ENCODE measurements around the gene ZNF215. TPM values are rescaled to one million over a fixed set of nuclear protein-coding genes. Genes with fewer than 3 reads are reported as not detected.

Gene ZNF215
- polyA plus RNA-seq, 3 donors, result 0.08 TPM; not detected in 2

GRCh38 chr11:6995703-6996102 is 69.5 kb downstream of the ZNF215 start:
- Histone ChIP-seq H3K27me3 (ENCODE audit: control insufficient read depth in 2 of 2, insufficient read depth in 2 of 2, low read length in 2 of 2) (no peaks in the 10 kb centered on the region), H3K79me2 (ENCODE audit: insufficient read depth, low read length) (no peaks in the 10 kb centered on the region), H3K4me2 (replicated peaks; ENCODE audit: extremely low read depth, low read length, poor library complexity, severe bottlenecking) (no peak overlapping the region), H3K4me1 (ENCODE audit: control insufficient read depth in 1 of 2, insufficient read depth in 2 of 2, low read length in 2 of 2) (no peaks in the 10 kb centered on the region), H3K9ac (ENCODE audit: insufficient read depth, low read length, poor library complexity, severe bottlenecking) (no peak overlapping the region), H2AFZ (ENCODE audit: insufficient read depth, low read depth, low read length, poor library complexity, severe bottlenecking) (no peak overlapping the region), H3K36me3 (replicated peaks in 1 of 2; ENCODE audit: control insufficient read depth in 1 of 2, insufficient read depth in 2 of 2, low read length in 2 of 2) (no peaks in the 10 kb centered on the region), H4K20me1 (ENCODE audit: insufficient read depth, low read length) (no peaks in the 10 kb centered on the region), H3K27ac (ENCODE audit: low read depth in 1 of 2, low read length in 2 of 2) (no peak overlapping the region), H3K4me3 (replicated peaks in 1 of 3; ENCODE audit: low read depth in 2 of 3, low read length in 3 of 3) (no peak overlapping the region), H3K9me3 (replicated peaks in 1 of 2; ENCODE audit: control insufficient read depth in 1 of 2, insufficient read depth in 1 of 2, low read length in 2 of 2) (no peaks in the 10 kb centered on the region)
- no peak for TF ChIP-seq CTCF (IDR thresholded peaks at IDR 0.05)
- H3K27ac Mint-ChIP-seq, result no peak overlapping the region
- peaks cover 0 to 2% (median 2%) of the 10 kb centered on the region in 3 donors for H3K27me3 Mint-ChIP-seq (ENCODE audit: low read depth in 3 of 3)
- no peak for DNase-seq
- H3K4me3 Mint-ChIP-seq, result no peak overlapping the region
- intact Hi-C loops (cut with micrococcal nuclease), result no loop called here
- H3K36me3 Mint-ChIP-seq, result no peaks in the 10 kb centered on the region
- no peaks in the 10 kb centered on the region for H3K4me1 Mint-ChIP-seq
- peaks cover 0 to 1% (median 0%) of the 10 kb centered on the region in 7 donors for H3K9me3 Mint-ChIP-seq

DNA sequence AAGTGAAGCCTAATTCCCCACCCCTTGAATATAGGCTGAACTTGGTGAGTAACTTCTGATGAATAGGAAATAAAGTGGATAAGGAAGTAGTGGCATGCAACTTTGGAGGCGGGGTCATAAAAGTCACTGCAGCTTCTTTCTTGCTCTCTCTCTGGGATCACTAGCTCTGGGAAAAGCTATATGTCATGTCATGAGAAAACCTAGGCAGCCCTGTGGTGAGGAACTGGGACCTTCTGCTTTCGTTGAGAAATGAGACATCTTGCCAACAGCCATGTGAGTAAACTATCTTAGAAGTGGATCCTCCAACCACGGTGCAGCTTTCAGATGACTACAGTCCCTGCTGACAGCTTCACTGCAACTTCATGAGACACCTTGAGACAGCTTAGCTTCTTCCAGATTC is 78.3 kb downstream of the ZNF215 start:
- 0% methylated on average over 1 of the region's 3 CpGs for WGBS (ENCODE audit: insufficient coverage)
- Histone ChIP-seq H3K79me2 (ENCODE audit: insufficient read depth, low read length) (no peaks in the 10 kb centered on the region), H3K36me3 (replicated peaks in 1 of 2; ENCODE audit: control insufficient read depth in 1 of 2, insufficient read depth in 2 of 2, low read length in 2 of 2) (no peaks in the 10 kb centered on the region), H3K9me3 (replicated peaks in 1 of 2; ENCODE audit: control insufficient read depth in 1 of 2, insufficient read depth in 1 of 2, low read length in 2 of 2) (no peaks in the 10 kb centered on the region), H3K4me3 (replicated peaks in 1 of 3; ENCODE audit: low read depth in 2 of 3, low read length in 3 of 3) (no peak overlapping the region), H4K20me1 (ENCODE audit: insufficient read depth, low read length) (no peaks in the 10 kb centered on the region), H3K9ac (ENCODE audit: insufficient read depth, low read length, poor library complexity, severe bottlenecking) (no peak overlapping the region), H3K4me2 (replicated peaks; ENCODE audit: extremely low read depth, low read length, poor library complexity, severe bottlenecking) (no peak overlapping the region), H3K27ac (ENCODE audit: low read depth in 1 of 2, low read length in 2 of 2) (no peak overlapping the region), H2AFZ (ENCODE audit: insufficient read depth, low read depth, low read length, poor library complexity, severe bottlenecking) (no peak overlapping the region), H3K27me3 (ENCODE audit: control insufficient read depth in 2 of 2, insufficient read depth in 2 of 2, low read length in 2 of 2) (no peaks in the 10 kb centered on the region), H3K4me1 (ENCODE audit: control insufficient read depth in 1 of 2, insufficient read depth in 2 of 2, low read length in 2 of 2) (no peaks in the 10 kb centered on the region)
- peak; percentile 1 to 40 (median 19) for DNase-seq
- no peak overlapping the region for H3K27ac Mint-ChIP-seq
- no peak overlapping the region for H3K4me3 Mint-ChIP-seq
- H3K36me3 Mint-ChIP-seq, result no peaks in the 10 kb centered on the region
- H3K4me1 Mint-ChIP-seq, result peaks cover 6% of the 10 kb centered on the region
- no peaks in the 10 kb centered on the region for H3K9me3 Mint-ChIP-seq
- H3K27me3 Mint-ChIP-seq (ENCODE audit: low read depth in 3 of 3), result no peaks in the 10 kb centered on the region
- no peak for TF ChIP-seq CTCF (IDR thresholded peaks at IDR 0.05)
- intact Hi-C loops (cut with micrococcal nuclease), result no loop called here

Other genes with a start within 250 kb of the ZNF215 start
- 10 to 100 TPM in 2 of 3 donors, 1 to 10 TPM in 1; 8.0 to 14.0 (median 12.8) TPM for gene MRPL17, start 243.1 kb upstream of the ZNF215 start, polyA plus RNA-seq
- gene OR2AG2, start 154.4 kb upstream of the ZNF215 start, polyA plus RNA-seq, result not detected
- not detected for gene OR2AG1, start 143.4 kb upstream of the ZNF215 start, polyA plus RNA-seq
- gene OR6A2, start 126.7 kb upstream of the ZNF215 start, polyA plus RNA-seq, result not detected
- gene OR10A5, start 80.7 kb upstream of the ZNF215 start, polyA plus RNA-seq, result not detected
- gene OR10A2, start 63.4 kb upstream of the ZNF215 start, polyA plus RNA-seq, result not detected
- gene OR10A4, start 49.8 kb upstream of the ZNF215 start, polyA plus RNA-seq, result not detected
- gene OR2D2, start 33.9 kb upstream of the ZNF215 start, polyA plus RNA-seq, result not detected
- not detected for gene OR2D3, start 5.4 kb upstream of the ZNF215 start, polyA plus RNA-seq
- gene ZNF214, start 93.9 kb downstream of the ZNF215 start, polyA plus RNA-seq, result not detected
- gene NLRP14, start 94.1 kb downstream of the ZNF215 start, polyA plus RNA-seq, result not detected
- gene RBMXL2, start 162.6 kb downstream of the ZNF215 start, polyA plus RNA-seq, result not detected